Measurements from ENCODE around the gene CDPF1.

- TF ChIP-seq CTCF (IDR thresholded peaks at IDR 0.05) (no peak), POLR2A (IDR thresholded peaks at IDR 0.05) (no peak)
Measured at GRCh38 chr22:46229701-46230100, 20.4 kb downstream of the CDPF1 start.
